MM.1S (cell line): ENCODE results near the gene BEGAIN.

ENCODE experiments used
- EZH2 ChIP-seq: fragments of 300-600 bp; sonication (generic); optimal IDR thresholded peaks from 2 replicates; pipeline ENCODE3; 2017; ENCODE audit warnings: low read depth, mild to moderate bottlenecking, antibody characterized with exemption, low read length, mixed read lengths
- EZH2phosphoT487 ChIP-seq: fragments of 300-600 bp; sonication (generic); IDR thresholded peaks from 2 replicates; pipeline ENCODE4 v1.6.1; 2018; ENCODE audit warnings: antibody characterized with exemption, low read length
- TF ChIP-seq, protein P1 (sequence below): fragments of 300-600 bp; sonication (generic); IDR thresholded peaks from 2 replicates; pipeline ENCODE4 v1.5.1; 2016; ENCODE audit warnings: antibody characterized with exemption, low read length, mixed read lengths

DNA sequence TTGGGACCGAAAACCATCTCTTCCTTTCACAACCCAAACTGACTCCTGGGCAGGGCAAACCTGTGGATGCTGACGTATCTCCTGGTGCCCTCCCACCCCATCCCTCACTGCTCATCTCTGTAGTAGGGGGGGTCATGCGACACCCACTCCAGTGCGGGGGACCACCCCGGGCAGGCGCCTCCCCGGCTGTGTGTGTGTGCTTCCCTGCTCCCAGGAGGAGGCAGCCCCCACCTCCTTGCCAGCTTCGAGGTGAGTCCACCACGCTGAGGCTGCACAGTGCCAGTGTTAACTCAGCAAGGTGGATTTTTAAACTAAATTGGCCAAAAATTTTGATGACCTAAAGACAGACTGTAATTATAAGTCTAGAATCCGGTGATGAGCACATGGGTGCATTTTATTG lies 46.2 kb upstream of the BEGAIN start:
- TF ChIP-seq, protein P1, sequence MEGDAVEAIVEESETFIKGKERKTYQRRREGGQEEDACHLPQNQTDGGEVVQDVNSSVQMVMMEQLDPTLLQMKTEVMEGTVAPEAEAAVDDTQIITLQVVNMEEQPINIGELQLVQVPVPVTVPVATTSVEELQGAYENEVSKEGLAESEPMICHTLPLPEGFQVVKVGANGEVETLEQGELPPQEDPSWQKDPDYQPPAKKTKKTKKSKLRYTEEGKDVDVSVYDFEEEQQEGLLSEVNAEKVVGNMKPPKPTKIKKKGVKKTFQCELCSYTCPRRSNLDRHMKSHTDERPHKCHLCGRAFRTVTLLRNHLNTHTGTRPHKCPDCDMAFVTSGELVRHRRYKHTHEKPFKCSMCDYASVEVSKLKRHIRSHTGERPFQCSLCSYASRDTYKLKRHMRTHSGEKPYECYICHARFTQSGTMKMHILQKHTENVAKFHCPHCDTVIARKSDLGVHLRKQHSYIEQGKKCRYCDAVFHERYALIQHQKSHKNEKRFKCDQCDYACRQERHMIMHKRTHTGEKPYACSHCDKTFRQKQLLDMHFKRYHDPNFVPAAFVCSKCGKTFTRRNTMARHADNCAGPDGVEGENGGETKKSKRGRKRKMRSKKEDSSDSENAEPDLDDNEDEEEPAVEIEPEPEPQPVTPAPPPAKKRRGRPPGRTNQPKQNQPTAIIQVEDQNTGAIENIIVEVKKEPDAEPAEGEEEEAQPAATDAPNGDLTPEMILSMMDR: no peak
- TF ChIP-seq EZH2phosphoT487: no peak
- TF ChIP-seq EZH2: no peak
